Measurements from ENCODE around the gene CTDSP1. TPM values are rescaled to one million over a fixed set of nuclear protein-coding genes. Genes with fewer than 3 reads are reported as not detected.

CTDSP1 gene
- total RNA-seq, 1 experiment from 2014 or later: 25.4 TPM

DNA sequence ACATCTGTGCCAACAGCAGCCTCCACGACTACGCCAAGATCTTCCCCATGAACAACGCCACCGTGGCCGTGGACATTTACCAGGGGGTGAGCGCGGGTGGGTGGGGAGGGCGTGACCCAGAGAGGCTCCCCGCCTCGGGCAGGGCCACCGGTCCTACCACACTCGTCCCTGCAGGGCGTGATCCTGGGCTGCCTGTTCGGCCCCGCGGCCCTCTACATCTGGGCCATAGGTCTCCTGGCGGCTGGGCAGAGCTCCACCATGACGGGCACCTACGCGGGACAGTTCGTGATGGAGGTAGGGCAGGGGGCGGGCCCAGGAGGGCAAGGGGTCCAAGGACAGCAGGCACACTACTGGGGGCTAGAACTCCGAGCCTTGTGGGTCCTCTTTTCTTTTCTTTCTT is 8.5 kb upstream of the CTDSP1 start:
- H3K4me3 Mint-ChIP-seq: no peak overlapping the region
- H3K27ac Mint-ChIP-seq: no peak overlapping the region
- no peaks in the 10 kb centered on the region for H3K9me3 Mint-ChIP-seq
- peaks cover 21% of the 10 kb centered on the region for H3K4me1 Mint-ChIP-seq
- ChIA-PET CTCF (no interaction called here), POLR2A (no interaction called here)
- no peak for TF ChIP-seq USF1 (CRISPR knock-in tag; IDR thresholded peaks at IDR 0.05)
- no peak for TF ChIP-seq RELA (CRISPR knock-in tag; IDR thresholded peaks at IDR 0.05; ENCODE audit: borderline replicate concordance)
- TF ChIP-seq E2F1 (CRISPR knock-in tag; IDR thresholded peaks at IDR 0.05): no peak
- TF ChIP-seq MXD4 (CRISPR knock-in tag; IDR thresholded peaks at IDR 0.05; ENCODE audit: borderline replicate concordance): no peak
- no peak for TF ChIP-seq NR3C1 (CRISPR knock-in tag; conservative IDR thresholded peaks at IDR 0.05; ENCODE audit: low read depth)
- no peak for TF ChIP-seq ZNF232 (CRISPR knock-in tag; IDR thresholded peaks at IDR 0.05)
- TF ChIP-seq ZNF121 (CRISPR knock-in tag; IDR thresholded peaks at IDR 0.05): no peak
- no peak for TF ChIP-seq ESRRA (CRISPR knock-in tag; IDR thresholded peaks at IDR 0.05; ENCODE audit: borderline replicate concordance)
- TF ChIP-seq TP53 (CRISPR knock-in tag; IDR thresholded peaks at IDR 0.05): no peak
- no peak for TF ChIP-seq IRF2 (CRISPR knock-in tag; IDR thresholded peaks at IDR 0.05; ENCODE audit: borderline replicate concordance, low read depth)
- no peak for TF ChIP-seq SOX15 (CRISPR knock-in tag; IDR thresholded peaks at IDR 0.05)
- no peak for TF ChIP-seq ERG (CRISPR knock-in tag; IDR thresholded peaks at IDR 0.05)
- TF ChIP-seq ZNF138 (CRISPR knock-in tag; conservative IDR thresholded peaks at IDR 0.05): no peak
- no peak for TF ChIP-seq NR1H2 (CRISPR knock-in tag; IDR thresholded peaks at IDR 0.05)
- TF ChIP-seq, protein P1, sequence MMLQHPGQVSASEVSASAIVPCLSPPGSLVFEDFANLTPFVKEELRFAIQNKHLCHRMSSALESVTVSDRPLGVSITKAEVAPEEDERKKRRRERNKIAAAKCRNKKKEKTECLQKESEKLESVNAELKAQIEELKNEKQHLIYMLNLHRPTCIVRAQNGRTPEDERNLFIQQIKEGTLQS (CRISPR knock-in tag; conservative IDR thresholded peaks at IDR 0.05): no peak
- TF ChIP-seq CTCF (IDR thresholded peaks at IDR 0.05): no peak
- H3K27me3 Mint-ChIP-seq (ENCODE audit: low read depth): peaks cover 30% of the 10 kb centered on the region
- ATAC-seq (no peak), DNase-seq (ENCODE audit: low spot score) (no peak)
- no peaks in the 10 kb centered on the region for H3K36me3 Mint-ChIP-seq

DNA sequence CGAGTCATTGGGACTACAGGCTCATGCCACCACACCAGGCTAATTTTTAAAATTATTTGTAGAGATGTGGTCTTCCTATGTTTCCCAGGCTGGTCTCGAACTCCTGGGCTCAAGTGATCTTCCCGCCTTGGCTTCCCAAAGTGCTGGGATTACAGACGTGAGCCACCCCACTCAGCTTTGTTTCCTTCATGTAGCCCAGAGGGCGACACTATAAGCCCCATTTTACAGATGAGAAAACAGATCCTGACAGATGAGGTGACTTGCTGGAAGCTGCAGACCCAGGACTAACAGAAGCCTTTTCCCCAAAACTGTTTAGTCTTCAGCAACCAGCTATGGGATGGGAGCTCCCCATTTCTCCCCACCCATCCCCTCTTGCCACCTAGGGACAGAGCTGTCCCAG is 7.2 kb upstream of the CTDSP1 start:
- ChIA-PET CTCF (interaction anchor here (0.7 to 1.7 kb wide), 5 partner anchors 13 to 101 kb away, joined by 3 to 6 read pairs (median 3); no protein-coding TSS in a partner anchor), POLR2A (no interaction called here)
- H3K4me1 Mint-ChIP-seq: peaks cover 24% of the 10 kb centered on the region
- peaks cover 31% of the 10 kb centered on the region for H3K27me3 Mint-ChIP-seq (ENCODE audit: low read depth)
- ATAC-seq (no peak), DNase-seq (ENCODE audit: low spot score) (no peak)
- no peak for TF ChIP-seq ARID4B (CRISPR knock-in tag; IDR thresholded peaks at IDR 0.05; ENCODE audit: borderline replicate concordance)
- TF ChIP-seq SOX15 (CRISPR knock-in tag; IDR thresholded peaks at IDR 0.05): no peak
- TF ChIP-seq OVOL2 (CRISPR knock-in tag; IDR thresholded peaks at IDR 0.05; ENCODE audit: borderline replicate concordance): no peak
- TF ChIP-seq ZNF317 (CRISPR knock-in tag; IDR thresholded peaks at IDR 0.05; ENCODE audit: borderline replicate concordance, low read depth): no peak
- TF ChIP-seq IRF1 (CRISPR knock-in tag; IDR thresholded peaks at IDR 0.05): no peak
- no peak for TF ChIP-seq TEAD1 (CRISPR knock-in tag; IDR thresholded peaks at IDR 0.05)
- no peak overlapping the region for H3K27ac Mint-ChIP-seq
- H3K4me3 Mint-ChIP-seq: no peak overlapping the region
- H3K9me3 Mint-ChIP-seq: no peaks in the 10 kb centered on the region
- H3K36me3 Mint-ChIP-seq: no peaks in the 10 kb centered on the region

Data from WTC11 (cell line).